Measurements from ENCODE around the gene HOXD1.
A peak's percentile ranks its signal among the peaks of the same experiment; 100 is the strongest.

The HOXD1 gene

DNA sequence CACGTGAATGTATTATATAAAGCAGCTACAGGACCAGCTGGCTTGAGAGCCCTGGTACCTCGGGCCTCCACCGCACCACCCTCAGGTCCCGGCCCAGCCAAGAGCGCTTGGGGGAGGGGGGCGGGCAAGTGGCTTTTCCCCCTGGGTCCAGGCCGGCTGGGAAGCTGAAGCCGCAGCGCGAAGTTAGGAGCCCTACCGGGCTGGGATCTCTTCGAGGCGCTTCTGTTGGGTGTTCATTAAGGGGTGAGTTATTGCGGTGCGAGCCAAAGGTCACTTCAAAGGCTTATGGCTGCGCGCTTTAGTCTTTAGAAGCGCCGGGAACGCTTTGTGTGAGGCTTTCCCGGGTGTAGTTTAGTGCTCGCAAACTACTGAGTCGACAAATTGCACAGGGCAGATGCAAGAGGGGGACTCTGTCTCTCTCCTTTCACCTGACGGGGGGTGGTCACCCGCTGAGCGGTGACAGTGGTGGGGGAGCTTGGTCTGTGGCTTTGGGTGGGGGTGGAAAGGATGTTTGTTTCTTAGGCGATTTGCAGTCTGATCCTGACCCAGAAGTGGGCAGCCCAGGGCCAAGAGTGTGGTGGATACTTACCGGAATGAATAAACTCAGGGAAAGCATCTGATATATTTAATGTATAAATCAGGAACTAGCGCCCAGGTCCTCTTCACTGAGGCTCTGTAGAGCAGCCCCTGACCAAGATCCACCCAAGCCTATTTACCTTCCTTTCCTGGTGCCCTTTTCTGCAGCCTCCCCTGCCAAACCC, 25.4 kb upstream of the HOXD1 start:
- H2BK5ac ChIP-seq (ENCODE audit: low read length) = no peak overlapping the region
- H2BK15ac ChIP-seq (ENCODE audit: low read length) = no peak overlapping the region
- H3K4me2 ChIP-seq (ENCODE audit: insufficient read depth, low read length, poor library complexity, severe bottlenecking) = no peak overlapping the region
- H3K4me1 ChIP-seq (ENCODE audit: control insufficient read depth in 2 of 2, insufficient read depth in 1 of 2, low read depth in 1 of 2, low read length in 2 of 2) = peaks cover 0 to 11% of the 10 kb centered on the region in 2 donors
- no peak overlapping the region for H4K8ac ChIP-seq (ENCODE audit: low read depth, low read length)
- peaks cover 13 to 18% of the 10 kb centered on the region in 2 donors for H3K9me3 ChIP-seq (replicated peaks in 1 of 2; ENCODE audit: control insufficient read depth in 2 of 2, insufficient read depth in 1 of 2, low read depth in 1 of 2, low read length in 2 of 2)
- H2AFZ ChIP-seq (ENCODE audit: low read length) = no peak overlapping the region
- no peak overlapping the region for H3K23ac ChIP-seq (ENCODE audit: low read depth, low read length, poor library complexity)
- H3K9ac ChIP-seq (ENCODE audit: low read depth, low read length, poor library complexity) = no peak overlapping the region
- DNase-seq (ENCODE audit: low spot score) = no peak
- H3K79me1 ChIP-seq (ENCODE audit: low read depth, low read length) = no peaks in the 10 kb centered on the region
- no peak overlapping the region for H3K14ac ChIP-seq (ENCODE audit: low read length)
- no peak overlapping the region for H2AK5ac ChIP-seq (ENCODE audit: low read depth, low read length)
- no peak overlapping the region for H3K4me3 ChIP-seq (ENCODE audit: low read length in 2 of 2)
- no peak overlapping the region for H3K4ac ChIP-seq (ENCODE audit: low read length)
- H2BK12ac ChIP-seq (ENCODE audit: low read length) = no peak overlapping the region
- no peak overlapping the region for H2BK120ac ChIP-seq (ENCODE audit: low read depth, low read length)
- H3K36me3 ChIP-seq (replicated peaks in 1 of 2; ENCODE audit: control insufficient read depth in 2 of 2, insufficient read depth in 2 of 2, low read length in 2 of 2) = no peaks in the 10 kb centered on the region
- WGBS, 2 donors (ENCODE audit: extremely low coverage in 2 of 2, insufficient read length in 2 of 2, insufficient replicate concordance in 1 of 2) = no CpG with 5 or more reads among the region's 29 CpGs
- no peak overlapping the region for H3K18ac ChIP-seq (ENCODE audit: low read length)
- H3K27ac ChIP-seq (replicated peaks; ENCODE audit: low read length) = no peak overlapping the region
- no peak overlapping the region for H4K91ac ChIP-seq (ENCODE audit: low read depth, low read length, poor library complexity)
- peaks cover 62 to 100% (median 95%) of the 10 kb centered on the region in 3 experiments for H3K27me3 ChIP-seq (ENCODE audit: control insufficient read depth in 3 of 3, insufficient read depth in 3 of 3, low read depth in 1 of 3, low read length in 3 of 3)

DNA sequence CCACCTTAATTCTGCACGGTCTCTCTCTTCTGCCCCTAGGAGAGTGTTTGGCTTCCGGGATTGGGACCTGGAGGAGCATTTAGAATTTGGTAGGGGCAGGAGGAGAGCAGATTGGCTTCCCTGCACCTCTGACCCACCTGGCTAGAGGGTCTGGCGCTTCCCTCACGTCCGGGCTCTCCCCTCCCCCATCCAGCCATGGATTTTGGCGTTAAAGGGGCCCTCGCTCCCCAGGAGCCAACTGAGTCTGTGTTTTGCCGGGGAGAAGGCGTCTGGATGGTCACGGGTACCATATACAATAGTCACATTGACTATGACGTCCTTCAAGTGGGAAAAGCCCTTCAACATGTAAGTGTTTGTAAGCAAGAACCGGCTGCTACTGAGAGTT, 24.8 kb upstream of the HOXD1 start:
- H3K4me1 ChIP-seq (ENCODE audit: control insufficient read depth in 2 of 2, insufficient read depth in 1 of 2, low read depth in 1 of 2, low read length in 2 of 2) = peaks cover 0 to 7% of the 10 kb centered on the region in 2 donors
- H3K14ac ChIP-seq (ENCODE audit: low read length) = no peak overlapping the region
- no peaks in the 10 kb centered on the region for H3K79me1 ChIP-seq (ENCODE audit: low read depth, low read length)
- WGBS, 2 donors (ENCODE audit: extremely low coverage in 2 of 2, insufficient read length in 2 of 2, insufficient replicate concordance in 1 of 2) = no CpG with 5 or more reads among the region's 12 CpGs
- peaks cover 13 to 18% of the 10 kb centered on the region in 2 donors for H3K9me3 ChIP-seq (replicated peaks in 1 of 2; ENCODE audit: control insufficient read depth in 2 of 2, insufficient read depth in 1 of 2, low read depth in 1 of 2, low read length in 2 of 2)
- no peak overlapping the region for H4K91ac ChIP-seq (ENCODE audit: low read depth, low read length, poor library complexity)
- H4K8ac ChIP-seq (ENCODE audit: low read depth, low read length) = no peak overlapping the region
- H3K23ac ChIP-seq (ENCODE audit: low read depth, low read length, poor library complexity) = peak overlapping the region; percentile 21
- no peak overlapping the region for H2AFZ ChIP-seq (ENCODE audit: low read length)
- no peak overlapping the region for H2AK5ac ChIP-seq (ENCODE audit: low read depth, low read length)
- H2BK5ac ChIP-seq (ENCODE audit: low read length) = no peak overlapping the region
- H2BK12ac ChIP-seq (ENCODE audit: low read length) = no peak overlapping the region
- no peak overlapping the region for H3K27ac ChIP-seq (replicated peaks; ENCODE audit: low read length)
- no peak for DNase-seq (ENCODE audit: low spot score)
- H3K4ac ChIP-seq (ENCODE audit: low read length) = no peak overlapping the region
- H3K27me3 ChIP-seq (ENCODE audit: control insufficient read depth in 3 of 3, insufficient read depth in 3 of 3, low read depth in 1 of 3, low read length in 3 of 3) = peaks cover 59 to 98% (median 91%) of the 10 kb centered on the region in 3 experiments
- H3K36me3 ChIP-seq (replicated peaks in 1 of 2; ENCODE audit: control insufficient read depth in 2 of 2, insufficient read depth in 2 of 2, low read length in 2 of 2) = no peaks in the 10 kb centered on the region
- no peak overlapping the region for H3K9ac ChIP-seq (ENCODE audit: low read depth, low read length, poor library complexity)
- no peak overlapping the region for H3K4me2 ChIP-seq (ENCODE audit: insufficient read depth, low read length, poor library complexity, severe bottlenecking)
- no peak overlapping the region for H3K18ac ChIP-seq (ENCODE audit: low read length)
- no peak overlapping the region for H3K4me3 ChIP-seq (ENCODE audit: low read length in 2 of 2)
- H2BK120ac ChIP-seq (ENCODE audit: low read depth, low read length) = no peak overlapping the region
- H2BK15ac ChIP-seq (ENCODE audit: low read length) = no peak overlapping the region

DNA sequence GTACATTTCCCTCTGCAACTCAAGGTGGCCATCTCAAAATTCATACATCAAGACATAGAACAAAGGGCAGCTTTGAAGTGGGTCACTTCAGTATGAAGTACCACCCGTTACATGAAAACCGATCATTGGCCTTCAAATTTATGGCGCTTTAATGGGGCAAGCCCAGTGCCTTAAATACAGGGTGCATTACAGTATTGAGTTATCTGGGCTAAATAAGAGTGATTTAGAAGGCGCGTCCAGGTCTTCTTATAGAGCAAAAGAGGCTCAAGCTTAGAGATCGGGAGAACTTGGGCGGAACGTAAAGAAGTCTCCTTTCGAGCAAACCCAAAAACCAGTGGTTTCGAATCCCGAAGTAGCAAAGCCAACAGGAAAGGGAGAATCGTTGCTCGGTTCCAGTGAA, 24.3 kb upstream of the HOXD1 start:
- H3K9me3 ChIP-seq (replicated peaks in 1 of 2; ENCODE audit: control insufficient read depth in 2 of 2, insufficient read depth in 1 of 2, low read depth in 1 of 2, low read length in 2 of 2) = peaks cover 13 to 18% of the 10 kb centered on the region in 2 donors
- H2BK15ac ChIP-seq (ENCODE audit: low read length) = no peak overlapping the region
- no peak overlapping the region for H3K9ac ChIP-seq (ENCODE audit: low read depth, low read length, poor library complexity)
- no peaks in the 10 kb centered on the region for H3K36me3 ChIP-seq (replicated peaks in 1 of 2; ENCODE audit: control insufficient read depth in 2 of 2, insufficient read depth in 2 of 2, low read length in 2 of 2)
- H3K27ac ChIP-seq (replicated peaks; ENCODE audit: low read length) = no peak overlapping the region
- no peak overlapping the region for H2BK120ac ChIP-seq (ENCODE audit: low read depth, low read length)
- no peaks in the 10 kb centered on the region for H3K79me1 ChIP-seq (ENCODE audit: low read depth, low read length)
- H4K8ac ChIP-seq (ENCODE audit: low read depth, low read length) = no peak overlapping the region
- peaks cover 56 to 98% (median 91%) of the 10 kb centered on the region in 3 experiments for H3K27me3 ChIP-seq (ENCODE audit: control insufficient read depth in 3 of 3, insufficient read depth in 3 of 3, low read depth in 1 of 3, low read length in 3 of 3)
- DNase-seq (ENCODE audit: low spot score) = no peak
- H4K91ac ChIP-seq (ENCODE audit: low read depth, low read length, poor library complexity) = no peak overlapping the region
- WGBS, 2 donors (ENCODE audit: extremely low coverage in 2 of 2, insufficient read length in 2 of 2, insufficient replicate concordance in 1 of 2) = no CpG with 5 or more reads among the region's 13 CpGs
- H3K14ac ChIP-seq (ENCODE audit: low read length) = no peak overlapping the region
- H2BK12ac ChIP-seq (ENCODE audit: low read length) = no peak overlapping the region
- H2AFZ ChIP-seq (ENCODE audit: low read length) = no peak overlapping the region
- no peak overlapping the region for H2BK5ac ChIP-seq (ENCODE audit: low read length)
- H3K18ac ChIP-seq (ENCODE audit: low read length) = no peak overlapping the region
- no peak overlapping the region for H3K4me3 ChIP-seq (ENCODE audit: low read length in 2 of 2)
- H3K4me1 ChIP-seq (ENCODE audit: control insufficient read depth in 2 of 2, insufficient read depth in 1 of 2, low read depth in 1 of 2, low read length in 2 of 2) = peaks cover 0 to 7% of the 10 kb centered on the region in 2 donors
- H3K23ac ChIP-seq (ENCODE audit: low read depth, low read length, poor library complexity) = no peak overlapping the region
- no peak overlapping the region for H2AK5ac ChIP-seq (ENCODE audit: low read depth, low read length)
- no peak overlapping the region for H3K4me2 ChIP-seq (ENCODE audit: insufficient read depth, low read length, poor library complexity, severe bottlenecking)
- no peak overlapping the region for H3K4ac ChIP-seq (ENCODE audit: low read length)

DNA sequence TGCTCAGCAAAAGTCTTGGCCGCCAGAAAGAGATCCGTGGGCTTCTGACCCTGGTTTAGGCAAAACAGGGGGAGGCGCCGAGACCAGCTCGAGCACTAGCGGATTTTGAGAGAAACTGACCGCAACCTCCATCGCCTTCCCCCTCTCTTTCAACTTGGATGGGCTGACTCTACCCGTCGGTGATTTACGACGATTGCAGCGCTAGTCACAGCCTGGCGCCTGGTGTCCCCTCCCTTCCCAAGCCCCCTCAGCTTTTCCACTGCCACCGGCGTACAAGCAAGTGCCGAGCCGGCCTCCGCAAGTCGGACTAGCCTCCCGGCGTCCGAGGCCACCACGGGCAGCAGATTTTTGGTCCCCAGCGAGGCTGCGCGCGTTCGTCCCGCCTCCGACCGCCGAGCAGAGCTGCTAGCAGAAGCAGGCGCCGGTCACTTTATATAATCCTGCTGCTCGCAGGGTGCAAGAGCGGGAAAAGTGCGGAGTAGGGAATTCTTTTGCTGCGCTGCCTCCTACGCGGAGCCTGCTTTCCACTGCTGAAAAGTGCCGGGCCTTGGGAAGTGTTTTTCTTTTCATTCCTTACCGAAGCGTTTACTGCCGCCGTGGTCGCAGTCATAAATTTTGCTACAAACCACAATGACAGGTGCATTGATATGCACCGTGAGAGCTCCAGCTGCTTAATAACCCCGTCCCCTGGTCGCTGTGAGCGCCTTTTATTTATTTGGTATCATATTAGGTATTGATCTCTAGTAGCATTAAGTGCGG, 23.7 kb upstream of the HOXD1 start:
- Histone ChIP-seq H3K4me2 (ENCODE audit: insufficient read depth, low read length, poor library complexity, severe bottlenecking) (no peak overlapping the region), H3K23ac (ENCODE audit: low read depth, low read length, poor library complexity) (peak overlapping the region; percentile 18), H3K18ac (ENCODE audit: low read length) (no peak overlapping the region), H2BK12ac (ENCODE audit: low read length) (no peak overlapping the region), H3K27me3 (ENCODE audit: control insufficient read depth in 3 of 3, insufficient read depth in 3 of 3, low read depth in 1 of 3, low read length in 3 of 3) (peaks cover 55 to 98% (median 91%) of the 10 kb centered on the region in 3 experiments), H2BK120ac (ENCODE audit: low read depth, low read length) (no peak overlapping the region), H3K27ac (replicated peaks; ENCODE audit: low read length) (no peak overlapping the region), H4K8ac (ENCODE audit: low read depth, low read length) (no peak overlapping the region), H2AFZ (ENCODE audit: low read length) (peak overlapping the region; percentile 70), H3K4me1 (ENCODE audit: control insufficient read depth in 2 of 2, insufficient read depth in 1 of 2, low read depth in 1 of 2, low read length in 2 of 2) (peaks cover 0 to 6% of the 10 kb centered on the region in 2 donors), H3K4me3 (ENCODE audit: low read length in 2 of 2) (no peak overlapping the region), H3K9me3 (replicated peaks in 1 of 2; ENCODE audit: control insufficient read depth in 2 of 2, insufficient read depth in 1 of 2, low read depth in 1 of 2, low read length in 2 of 2) (peaks cover 13 to 18% of the 10 kb centered on the region in 2 donors), H3K9ac (ENCODE audit: low read depth, low read length, poor library complexity) (no peak overlapping the region), H3K14ac (ENCODE audit: low read length) (no peak overlapping the region), H2AK5ac (ENCODE audit: low read depth, low read length) (no peak overlapping the region), H3K4ac (ENCODE audit: low read length) (no peak overlapping the region), H3K79me1 (ENCODE audit: low read depth, low read length) (no peaks in the 10 kb centered on the region), H2BK15ac (ENCODE audit: low read length) (no peak overlapping the region), H3K36me3 (replicated peaks in 1 of 2; ENCODE audit: control insufficient read depth in 2 of 2, insufficient read depth in 2 of 2, low read length in 2 of 2) (no peaks in the 10 kb centered on the region), H2BK5ac (ENCODE audit: low read length) (no peak overlapping the region), H4K91ac (ENCODE audit: low read depth, low read length, poor library complexity) (no peak overlapping the region)
- no CpG with 5 or more reads among the region's 52 CpGs for WGBS, 2 donors (ENCODE audit: extremely low coverage in 2 of 2, insufficient read length in 2 of 2, insufficient replicate concordance in 1 of 2)
- DNase-seq (ENCODE audit: low spot score) = no peak
